Hematopoietic multipotent progenitor cell treated with erythropoietin and hydrocortisone succinate and interleukin-3 and kit ligand, for 17 days (in vitro differentiated cells): ENCODE results near the gene NMRK2.
"Not testable (repeated sequence)": the region's sequence is repeated elsewhere in the genome, so short reads cannot be mapped to it uniquely, and the experiment has no call there.

Experiments used
- DNase-seq: peaks from one replicate; pipeline ENCODE4 v3.0.0-alpha.2; 2015; ENCODE audit warnings: low spot score

The NMRK2 gene

GRCh38 chr19:3964256-3965194 lies 31.7 kb downstream of the NMRK2 start:
- no peak for DNase-seq

GRCh38 chr19:3966051-3967017 lies 33.5 kb downstream of the NMRK2 start:
- DNase-seq, result no peak

- not testable (repeated sequence) for DNase-seq
Measured at GRCh38 chr19:3967983-3968382, 35.1 kb downstream of the NMRK2 start.

- DNase-seq, result no peak
Measured at GRCh38 chr19:3968556-3969434, 35.9 kb downstream of the NMRK2 start.

- DNase-seq, result no peak
Measured at GRCh38 chr19:3969435-3970312, 36.8 kb downstream of the NMRK2 start.

- no peak for DNase-seq
Measured at GRCh38 chr19:3970313-3970807, 37.5 kb downstream of the NMRK2 start.

GRCh38 chr19:3970808-3971598 lies 38.1 kb downstream of the NMRK2 start, which contains the start of gene DAPK3:
Gene DAPK3, minus strand, starts transcription at chr19:3971099. Its CDS starts 1,364 bp downstream, at chr19:3969735.
- peak; percentile 96 for DNase-seq

- DNase-seq, result no peak
Measured at GRCh38 chr19:3975144-3975543, 42.3 kb downstream of the NMRK2 start.

- no peak for DNase-seq
Measured at GRCh38 chr19:3975637-3976087, 42.8 kb downstream of the NMRK2 start.

GRCh38 chr19:3976495-3977241 lies 43.8 kb downstream of the NMRK2 start:
- no peak for DNase-seq

GRCh38 chr19:3977242-3978143 lies 44.6 kb downstream of the NMRK2 start:
- no peak for DNase-seq

- DNase-seq, result no peak
Measured at GRCh38 chr19:3978145-3978544, 45.3 kb downstream of the NMRK2 start.

GRCh38 chr19:3979289-3979673 lies 46.4 kb downstream of the NMRK2 start:
- DNase-seq, result no peak

- no peak for DNase-seq
Measured at GRCh38 chr19:3979674-3980352, 46.9 kb downstream of the NMRK2 start.

- no peak for DNase-seq
Measured at GRCh38 chr19:3980353-3981251, 47.7 kb downstream of the NMRK2 start.

- no peak for DNase-seq
Measured at GRCh38 chr19:3981373-3981735, 48.5 kb downstream of the NMRK2 start.
